Measurements from ENCODE around the gene CELF3. TPM values are rescaled to one million over a fixed set of nuclear protein-coding genes. Genes with fewer than 3 reads are reported as not detected.
A peak's percentile ranks its signal among the peaks of the same experiment; 100 is the strongest.

The CELF3 gene
- total RNA-seq, 1 donor from 2014 or later = not detected

DNA sequence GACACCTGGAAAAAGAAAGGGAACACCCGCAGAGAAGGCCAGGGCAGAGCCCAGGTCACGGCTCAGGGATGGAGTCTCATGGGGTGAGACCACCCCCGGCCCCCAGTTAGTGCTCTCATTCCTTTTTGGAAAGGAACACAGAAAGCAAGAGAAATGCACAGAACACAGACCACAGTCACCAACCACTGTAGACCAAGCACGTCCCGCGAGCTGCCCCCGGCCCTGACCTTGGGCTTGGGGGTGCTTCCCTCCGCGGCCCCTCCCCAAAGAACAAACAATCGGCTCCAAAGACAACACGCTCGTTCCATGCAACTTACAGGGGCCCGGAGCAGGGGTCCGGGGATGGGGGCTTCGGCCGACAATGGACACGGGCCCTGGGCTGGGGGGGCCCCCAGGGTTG lies 12.8 kb downstream of the CELF3 start:
- DNase-seq (ENCODE audit: low read depth) (no peak), FAIRE-seq (no peak)
- H3K36me3 ChIP-seq (ENCODE audit: control insufficient read depth, insufficient read depth, low read length) = peaks cover 2% of the 10 kb centered on the region
- TF ChIP-seq CTCF (IDR thresholded peaks at IDR 0.05; ENCODE audit: insufficient read depth, low read length, severe bottlenecking) = no peak
- H3K4me3 ChIP-seq (ENCODE audit: low read depth, low read length) = no peak overlapping the region
- no peaks in the 10 kb centered on the region for H3K27me3 ChIP-seq (ENCODE audit: control insufficient read depth, insufficient read depth, low read length)

- no peaks in the 10 kb centered on the region for H3K27me3 ChIP-seq (ENCODE audit: control insufficient read depth, insufficient read depth, low read length)
- peaks cover 2% of the 10 kb centered on the region for H3K36me3 ChIP-seq (ENCODE audit: control insufficient read depth, insufficient read depth, low read length)
- no peak for TF ChIP-seq CTCF (IDR thresholded peaks at IDR 0.05; ENCODE audit: insufficient read depth, low read length, severe bottlenecking)
- FAIRE-seq (no peak), DNase-seq (ENCODE audit: low read depth) (no peak)
- no peak overlapping the region for H3K4me3 ChIP-seq (ENCODE audit: low read depth, low read length)
These were observed 13.7 kb downstream of the CELF3 start for GRCh38 chr1:151702936-151703335.

GRCh38 chr1:151701515-151701914 lies 15.1 kb downstream of the CELF3 start:
- Histone ChIP-seq H3K4me3 (ENCODE audit: low read depth, low read length) (no peak overlapping the region), H3K27me3 (ENCODE audit: control insufficient read depth, insufficient read depth, low read length) (no peaks in the 10 kb centered on the region), H3K36me3 (ENCODE audit: control insufficient read depth, insufficient read depth, low read length) (peaks cover 4% of the 10 kb centered on the region)
- no peak for FAIRE-seq
- no peak for DNase-seq (ENCODE audit: low read depth)
- TF ChIP-seq CTCF (IDR thresholded peaks at IDR 0.05; ENCODE audit: insufficient read depth, low read length, severe bottlenecking) = no peak

- Histone ChIP-seq H3K36me3 (ENCODE audit: control insufficient read depth, insufficient read depth, low read length) (peaks cover 7% of the 10 kb centered on the region), H3K4me3 (ENCODE audit: low read depth, low read length) (no peak overlapping the region), H3K27me3 (ENCODE audit: control insufficient read depth, insufficient read depth, low read length) (no peaks in the 10 kb centered on the region)
- DNase-seq (ENCODE audit: low read depth) (peak; percentile 41), FAIRE-seq (no peak)
- peak; percentile 68 for TF ChIP-seq CTCF (IDR thresholded peaks at IDR 0.05; ENCODE audit: insufficient read depth, low read length, severe bottlenecking)
These were observed 23.4 kb downstream of the CELF3 start for GRCh38 chr1:151693057-151693651.

DNA sequence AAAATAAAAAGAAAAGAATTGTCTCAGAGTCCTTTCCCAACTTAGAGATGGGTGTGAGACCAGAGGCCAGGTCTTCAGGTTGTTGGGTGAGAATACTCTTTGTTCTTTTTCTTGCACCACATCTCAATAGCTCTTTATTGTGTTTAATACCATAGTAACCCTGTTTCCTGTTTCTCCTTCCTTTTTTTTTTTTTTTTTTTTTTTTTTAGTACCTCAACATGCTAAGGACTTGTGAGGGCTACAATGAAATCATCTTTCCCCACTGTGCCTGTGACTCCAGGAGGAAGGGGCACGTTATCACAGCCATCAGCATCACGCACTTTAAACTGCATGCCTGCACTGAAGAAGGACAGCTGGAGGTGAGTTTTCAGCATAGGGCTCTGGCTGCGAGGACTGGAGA lies 24.4 kb downstream of the CELF3 start:
- no peaks in the 10 kb centered on the region for H3K27me3 ChIP-seq (ENCODE audit: control insufficient read depth, insufficient read depth, low read length)
- TF ChIP-seq CTCF (IDR thresholded peaks at IDR 0.05; ENCODE audit: insufficient read depth, low read length, severe bottlenecking) = no peak
- no peak overlapping the region for H3K4me3 ChIP-seq (ENCODE audit: low read depth, low read length)
- DNase-seq (ENCODE audit: low read depth) (no peak), FAIRE-seq (no peak)
- peaks cover 7% of the 10 kb centered on the region for H3K36me3 ChIP-seq (ENCODE audit: control insufficient read depth, insufficient read depth, low read length)

DNA sequence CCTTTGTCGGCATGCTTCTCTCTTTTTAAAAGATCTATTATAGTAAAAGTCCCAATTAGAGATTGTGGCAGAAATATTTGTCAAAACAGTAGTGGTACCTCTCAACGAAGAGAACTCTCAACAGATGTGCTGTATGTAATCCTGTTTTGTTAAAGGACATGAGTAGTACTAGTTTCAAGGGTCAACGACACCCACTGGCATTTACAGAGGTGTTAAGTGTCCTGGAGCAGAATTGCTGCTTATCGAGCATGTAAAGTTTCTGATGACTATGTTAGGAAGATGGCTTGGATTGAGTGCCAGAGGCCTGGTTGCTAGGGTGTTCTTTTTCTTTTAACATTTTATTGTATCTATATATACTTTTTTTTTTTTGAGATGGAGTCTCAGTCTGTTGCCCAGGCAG lies 27.1 kb downstream of the CELF3 start:
- no peak for DNase-seq (ENCODE audit: low read depth)
- Histone ChIP-seq H3K4me3 (ENCODE audit: low read depth, low read length) (no peak overlapping the region), H3K27me3 (ENCODE audit: control insufficient read depth, insufficient read depth, low read length) (no peaks in the 10 kb centered on the region), H3K36me3 (ENCODE audit: control insufficient read depth, insufficient read depth, low read length) (peaks cover 6% of the 10 kb centered on the region)
- FAIRE-seq = no peak
- TF ChIP-seq CTCF (IDR thresholded peaks at IDR 0.05; ENCODE audit: insufficient read depth, low read length, severe bottlenecking) = no peak
